OCI-LY7 (cell line): ENCODE results near the gene RELN. TPM values are rescaled to one million over a fixed set of nuclear protein-coding genes. Genes with fewer than 3 reads are reported as not detected.

Experiments
- BruUV-seq: library from RNA; stranded (reverse); fragments of 400-500 nt; replicated peaks from 2 replicates; lab custom pipeline; 2021; lab: Mats Ljungman, UMichigan
- CTCF ChIA-PET: fragments of 300-600 bp; sonication (Branson Sonifier 250); formaldehyde crosslinking; loops from one replicate; lab custom pipeline; 2022; ENCODE audit warnings: antibody characterized with exemption; ENCODE audit not compliant: unreplicated experiment; lab: Charles Lee
- POLR2A ChIA-PET: fragments of 300-600 bp; sonication (Branson Sonifier 250); formaldehyde crosslinking; loops from one replicate; lab custom pipeline; 2022; ENCODE audit warnings: antibody characterized with exemption; lab: Charles Lee
- DNase-seq: peaks from one replicate; pipeline ENCODE4 v3.0.0-alpha.2; 2015; ENCODE audit warnings: low spot score
- H2AFZ ChIP-seq: fragments of 200-600 bp; sonication (generic), shearing (Covaris generic); 2 replicates; pipeline ENCODE4 v1.6.1; 2014; ENCODE audit warnings: mild to moderate bottlenecking, antibody characterized with exemption, low read length, moderate library complexity
- H3K27ac ChIP-seq: fragments of 200-600 bp; sonication (generic); 2 replicates; pipeline ENCODE4 v1.5.1; 2014; ENCODE audit warnings: mixed run types, low read depth, mild to moderate bottlenecking, moderate library complexity, low read length, inconsistent platforms; ENCODE audit not compliant: poor library complexity, severe bottlenecking
- H3K36me3 ChIP-seq: fragments of 200-600 bp; sonication (generic); 2 replicates; pipeline ENCODE4 v1.6.1; 2014; ENCODE audit warnings: mild to moderate bottlenecking, antibody characterized with exemption, low read length, moderate library complexity, mixed read lengths; ENCODE audit not compliant: insufficient read depth
- H3K4me1 ChIP-seq: fragments of 200-600 bp; sonication (generic); 2 replicates; pipeline ENCODE4 v1.5.1; 2014; ENCODE audit warnings: mild to moderate bottlenecking, low read length; ENCODE audit not compliant: insufficient read depth, poor library complexity, severe bottlenecking
- H3K4me2 ChIP-seq: fragments of 200-600 bp; sonication (generic); 2 replicates; pipeline ENCODE4 v1.6.1; 2014; ENCODE audit warnings: mild to moderate bottlenecking, low read length
- H3K4me3 ChIP-seq: fragments of 200-600 bp; sonication (generic); 2 replicates; pipeline ENCODE4 v1.5.1; 2014; ENCODE audit warnings: mild to moderate bottlenecking, low read depth, low read length; ENCODE audit not compliant: poor library complexity, severe bottlenecking
- H3K79me2 ChIP-seq: fragments of 200-600 bp; sonication (generic); 2 replicates; pipeline ENCODE4 v1.6.1; 2016; ENCODE audit warnings: low read depth, mild to moderate bottlenecking, low read length, moderate library complexity, mixed read lengths; ENCODE audit not compliant: insufficient read depth
- H3K9me2 ChIP-seq: fragments of 200-600 bp; sonication (generic); 2 replicates; pipeline ENCODE4 v1.6.1; 2016; ENCODE audit warnings: mild to moderate bottlenecking, low read length, mixed read lengths; ENCODE audit not compliant: insufficient read depth
- H3K9me3 ChIP-seq: fragments of 200-600 bp; sonication (generic); 2 replicates; pipeline ENCODE4 v1.6.1; 2014; ENCODE audit warnings: mild to moderate bottlenecking, mixed run types, low read length, mixed read lengths
- H4K20me1 ChIP-seq: fragments of 200-600 bp; sonication (generic); 2 replicates; pipeline ENCODE4 v1.6.1; 2014; ENCODE audit warnings: mild to moderate bottlenecking, antibody characterized with exemption, low read length, moderate library complexity, mixed read lengths; ENCODE audit not compliant: insufficient read depth
- CTCF ChIP-seq: fragments of 200-600 bp; sonication (generic); conservative IDR thresholded peaks from 2 replicates; pipeline ENCODE4 v1.5.1; 2014; ENCODE audit warnings: mild to moderate bottlenecking, antibody characterized with exemption, low read length, moderate library complexity, mixed read lengths
- EZH2phosphoT487 ChIP-seq: fragments of 200-600 bp; sonication (generic); IDR thresholded peaks from 2 replicates; pipeline ENCODE4 v1.6.1; 2018; ENCODE audit warnings: low read depth, borderline replicate concordance, mild to moderate bottlenecking, mixed run types, antibody characterized with exemption, low read length, moderate library complexity, mixed read lengths
- intact Hi-C: fragments of 100-400 bp; cut with micrococcal nuclease; formaldehyde crosslinking; loops from one replicate; pipeline ENCODE4 v1.10.0; 2022; ENCODE audit not compliant: unreplicated experiment
- total RNA-seq, 2 experiments: library from RNA; depleted of rRNA in 1 of 2; stranded (reverse); fragments of >200 nt in 1 of 2; shearing (Covaris generic) in 1 of 2; gene quantifications; 2 replicates each; pipeline ENCODE4 v1.2.3, GENCODE V29; 2014 to 2022

Gene RELN
- total RNA-seq, 2 experiments from 2014 or later: not detected

GRCh38 chr7:103862302-103863035, 127.0 kb downstream of the RELN start:
- H3K9me2 ChIP-seq: no peaks in the 10 kb centered on the region
- H2AFZ ChIP-seq: no peak overlapping the region
- ChIA-PET POLR2A (no interaction called here), CTCF (no interaction called here)
- no peaks in the 10 kb centered on the region for H3K36me3 ChIP-seq
- no peaks in the 10 kb centered on the region for H3K9me3 ChIP-seq
- H3K27ac ChIP-seq: no peak overlapping the region
- DNase-seq: no peak
- intact Hi-C loops: no loop called here
- no peaks in the 10 kb centered on the region for H3K79me2 ChIP-seq
- H4K20me1 ChIP-seq: no peaks in the 10 kb centered on the region
- H3K4me3 ChIP-seq: no peak overlapping the region
- TF ChIP-seq CTCF: no peak
- no peak for TF ChIP-seq EZH2phosphoT487
- no TSS peak for BruUV-seq
- no peak overlapping the region for H3K4me2 ChIP-seq
- no peaks in the 10 kb centered on the region for H3K4me1 ChIP-seq

GRCh38 chr7:103859709-103860108, 129.7 kb downstream of the RELN start:
- BruUV-seq: no TSS peak
- intact Hi-C loops: no loop called here
- H2AFZ ChIP-seq: no peak overlapping the region
- no peak for TF ChIP-seq EZH2phosphoT487
- no peak for TF ChIP-seq CTCF
- no peak for DNase-seq
- H3K4me2 ChIP-seq: no peak overlapping the region
- H3K27ac ChIP-seq: no peak overlapping the region
- no peaks in the 10 kb centered on the region for H3K9me2 ChIP-seq
- H4K20me1 ChIP-seq: no peaks in the 10 kb centered on the region
- no peaks in the 10 kb centered on the region for H3K9me3 ChIP-seq
- ChIA-PET POLR2A (interaction anchor here (0.6 to 0.7 kb wide), 2 partner anchors 65 to 148 kb away, joined by 3 read pairs; no protein-coding TSS in a partner anchor), CTCF (no interaction called here)
- H3K79me2 ChIP-seq: no peaks in the 10 kb centered on the region
- H3K36me3 ChIP-seq: no peaks in the 10 kb centered on the region
- no peaks in the 10 kb centered on the region for H3K4me1 ChIP-seq
- no peak overlapping the region for H3K4me3 ChIP-seq

- no peaks in the 10 kb centered on the region for H3K4me1 ChIP-seq
- CTCF ChIA-PET: no interaction called here
- H3K9me2 ChIP-seq: no peaks in the 10 kb centered on the region
- H3K4me2 ChIP-seq: no peak overlapping the region
- TF ChIP-seq EZH2phosphoT487 (no peak), CTCF (no peak)
- no peaks in the 10 kb centered on the region for H3K79me2 ChIP-seq
- intact Hi-C loops: no loop called here
- H3K4me3 ChIP-seq: no peak overlapping the region
- no peak overlapping the region for H2AFZ ChIP-seq
- DNase-seq: no peak
- no TSS peak for BruUV-seq
- no peak overlapping the region for H3K27ac ChIP-seq
- H3K36me3 ChIP-seq: no peaks in the 10 kb centered on the region
- no peaks in the 10 kb centered on the region for H3K9me3 ChIP-seq
- H4K20me1 ChIP-seq: no peaks in the 10 kb centered on the region
- POLR2A ChIA-PET: no interaction called here
Observed at GRCh38 chr7:103857435-103857834, 132.0 kb downstream of the RELN start.
